DND-41 (cell line): ENCODE data around the gene NLRP6.
"Not testable (repeated sequence)": the region's sequence is repeated elsewhere in the genome, so short reads cannot be mapped to it uniquely, and the experiment has no call there.

Experiments
- ATAC-seq: fragments of 200-7000 bp; cut with Tn5 transposase; 3 replicates; pipeline ENCODE4 v1.9.1; 2021; ENCODE audit warnings: low read depth; ENCODE audit not compliant: insufficient read depth
- DNase-seq: peaks from one replicate; pipeline ENCODE4 v3.0.0-alpha.2; 2020
- H2AFZ ChIP-seq: 2 replicates; pipeline ENCODE4 v1.6.0; 2012; ENCODE audit warnings: low read depth, low read length
- H3K27ac ChIP-seq: 2 replicates; pipeline ENCODE4 v1.5.1; 2012; ENCODE audit warnings: low read length, inconsistent platforms
- H3K27me3 ChIP-seq: fragments of 200-600 bp; sonication (generic); 2 replicates; pipeline ENCODE4 v1.6.0; 2012; ENCODE audit warnings: low read length, mild to moderate bottlenecking, inconsistent platforms; ENCODE audit not compliant: insufficient read depth, poor library complexity
- H3K36me3 ChIP-seq: 2 replicates; pipeline ENCODE4 v1.5.1; 2012; ENCODE audit warnings: low read length, inconsistent platforms; ENCODE audit not compliant: insufficient read depth
- H3K4me1 ChIP-seq: 2 replicates; pipeline ENCODE4 v1.5.1; 2012; ENCODE audit warnings: mild to moderate bottlenecking, low read length; ENCODE audit not compliant: insufficient read depth
- H3K4me2 ChIP-seq: 2 replicates; pipeline ENCODE4 v1.6.0; 2012; ENCODE audit warnings: mild to moderate bottlenecking, moderate library complexity, low read length, inconsistent platforms; ENCODE audit not compliant: insufficient read depth
- H3K4me3 ChIP-seq, 2 experiments: fragments of 200-600 bp in 1 of 2; shearing (Covaris generic) in 1 of 2; 2 replicates each; pipeline ENCODE4 v1.5.1; 2012 to 2016; ENCODE audit warnings: inconsistent platforms in 2 of 2, low read length in 2 of 2, mild to moderate bottlenecking in 2 of 2, low read depth in 1 of 2, moderate library complexity in 1 of 2
- H3K79me2 ChIP-seq: 2 replicates; pipeline ENCODE4 v1.6.0; 2012; ENCODE audit warnings: low read length, inconsistent platforms; ENCODE audit not compliant: insufficient read depth
- H3K9ac ChIP-seq: 2 replicates; pipeline ENCODE4 v1.6.0; 2012; ENCODE audit warnings: low read depth, mild to moderate bottlenecking, inconsistent platforms, low read length, moderate library complexity
- H3K9me3 ChIP-seq: 2 replicates; pipeline ENCODE4 v1.5.1; 2012; ENCODE audit warnings: low read length, moderate library complexity, mild to moderate bottlenecking, inconsistent platforms; ENCODE audit not compliant: insufficient read depth, severe bottlenecking
- H4K20me1 ChIP-seq: 2 replicates; pipeline ENCODE4 v1.6.0; 2012; ENCODE audit warnings: low read length; ENCODE audit not compliant: insufficient read depth
- CTCF ChIP-seq: IDR thresholded peaks from 2 replicates; pipeline ENCODE4 v1.5.1; 2012; ENCODE audit warnings: borderline replicate concordance, low read length, moderate library complexity, mild to moderate bottlenecking; ENCODE audit not compliant: poor library complexity, severe bottlenecking; ENCODE audit errors: extremely low read depth
- EZH2 ChIP-seq: IDR thresholded peaks from 3 replicates; pipeline ENCODE4 v1.6.1; 2012; ENCODE audit warnings: borderline replicate concordance, low read depth, mild to moderate bottlenecking, moderate library complexity, low read length, inconsistent platforms; ENCODE audit not compliant: severe bottlenecking

NLRP6 gene

GRCh38 chr11:312092-312816 is 34.0 kb downstream of the NLRP6 start:
- Histone ChIP-seq H3K9ac (peak overlapping the region; percentile 72), H3K27ac (peak overlapping the region; percentile 83), H4K20me1 (peaks cover 19% of the 10 kb centered on the region), H3K36me3 (peaks cover 25% of the 10 kb centered on the region), H3K4me1 (peaks cover 61% of the 10 kb centered on the region), H3K79me2 (peaks cover 47% of the 10 kb centered on the region), H3K4me2 (peak overlapping the region; percentile 88), H3K4me3 (no peak overlapping the region), H3K27me3 (no peaks in the 10 kb centered on the region), H2AFZ (no peak overlapping the region), H3K9me3 (no peaks in the 10 kb centered on the region)
- no peak for TF ChIP-seq EZH2
- no peak for TF ChIP-seq CTCF
- no peak for ATAC-seq
- no peak for DNase-seq

- peaks cover 67% of the 10 kb centered on the region for H3K4me1 ChIP-seq
- H3K9me3 ChIP-seq, result no peaks in the 10 kb centered on the region
- H3K36me3 ChIP-seq, result peaks cover 25% of the 10 kb centered on the region
- H3K79me2 ChIP-seq, result peaks cover 51% of the 10 kb centered on the region
- TF ChIP-seq EZH2 (no peak), CTCF (no peak)
- peak overlapping the region; percentile 44 to 64; a peak in 3 of 4 replicates for H3K4me3 ChIP-seq
- H3K27ac ChIP-seq, result peak overlapping the region; percentile 83
- H2AFZ ChIP-seq, result peak overlapping the region; percentile 57
- DNase-seq (no peak), ATAC-seq (no peak; the same call in 2 of the 3 replicates)
- H3K4me2 ChIP-seq, result peak overlapping the region; percentile 88
- no peaks in the 10 kb centered on the region for H3K27me3 ChIP-seq
- peak overlapping the region; percentile 72 for H3K9ac ChIP-seq
- peaks cover 19% of the 10 kb centered on the region for H4K20me1 ChIP-seq
Measured at GRCh38 chr11:313304-313786, 35.1 kb downstream of the NLRP6 start.

- Histone ChIP-seq H3K4me2 (peak within 1 kb of the TSS; percentile 88), H4K20me1 (peaks cover 19% of the 10 kb centered on the region), H3K9me3 (no peaks in the 10 kb centered on the region), H3K27me3 (no peaks in the 10 kb centered on the region), H3K79me2 (peaks cover 50% of the 10 kb centered on the region), H3K9ac (peak within 1 kb of the TSS; percentile 72), H2AFZ (peak within 1 kb of the TSS; percentile 57), H3K27ac (peak within 1 kb of the TSS; percentile 83), H3K36me3 (peaks cover 25% of the 10 kb centered on the region), H3K4me3 (peak within 1 kb of the TSS; percentile 44 to 64; a peak in 3 of 4 replicates), H3K4me1 (peaks cover 68% of the 10 kb centered on the region)
- DNase-seq (peak; percentile 80), ATAC-seq (peak; percentile 59)
- TF ChIP-seq CTCF (no peak), EZH2 (no peak)
Measured at GRCh38 chr11:313787-314553, 35.8 kb downstream of the NLRP6 start, which contains the start of gene IFITM1. Gene IFITM1, plus strand, starts transcription at chr11:314040. Its CDS starts 131 bp downstream, at chr11:314171.

- not testable (repeated sequence) for H3K9me3 ChIP-seq, H3K27me3 ChIP-seq, H2AFZ ChIP-seq, DNase-seq
- Histone ChIP-seq H3K79me2 (peaks cover 50% of the 10 kb centered on the region), H3K4me1 (peaks cover 67% of the 10 kb centered on the region), H3K36me3 (peaks cover 25% of the 10 kb centered on the region), H3K4me2 (peak overlapping the region; percentile 88), H3K4me3 (peak overlapping the region; percentile 44 to 64; a peak in 3 of 4 replicates), H3K9ac (peak overlapping the region; percentile 72), H4K20me1 (peaks cover 19% of the 10 kb centered on the region), H3K27ac (peak overlapping the region; percentile 83)
- peak; percentile 3; the same call in 1 of the 3 replicates for ATAC-seq
Measured at GRCh38 chr11:314554-314875, 36.3 kb downstream of the NLRP6 start.
